ENCODE measurements around the gene CCM2. TPM values are rescaled to one million over a fixed set of nuclear protein-coding genes. Genes with fewer than 3 reads are reported as not detected.

The CCM2 gene
- total and polyA plus RNA-seq, 4 donors, result 25.8 to 48.9 (median 41.6) TPM

Small RNA genes within 50 kb of the gene (small RNA-seq; reads per million reads assigned to genes)
- gene SNORA5A (ENCODE audit: low replicate concordance), result 4.1 reads per million, percentile 94 among the genes with 10 or more reads in this experiment
- gene SNORA5B (ENCODE audit: low replicate concordance), result not detected
- gene SNORA5C (ENCODE audit: low replicate concordance), result 33.7 reads per million, percentile 97 among the genes with 10 or more reads in this experiment

Other genes starting within 250 kb of the CCM2 start
- gene PPIA, start 203.5 kb upstream of the CCM2 start, total RNA-seq, result 1,000 to 10,000 TPM; 1,472 to 1,903 TPM
- gene PPIA, start 203.5 kb upstream of the CCM2 start, polyA plus RNA-seq (ENCODE audit: insufficient read length in 2 of 2), result 1,000 to 10,000 TPM; 1,246 to 1,323 TPM
- 100 to 1,000 TPM; 161 to 264 TPM for gene H2AZ2, start 152.1 kb upstream of the CCM2 start, total RNA-seq
- gene H2AZ2, start 152.1 kb upstream of the CCM2 start, polyA plus RNA-seq (ENCODE audit: insufficient read length in 2 of 2), result 100 to 1,000 TPM; 188 to 232 TPM
- gene PURB, start 114.7 kb upstream of the CCM2 start, total RNA-seq, result 10 to 100 TPM; 18.8 to 48.6 TPM
- 10 to 100 TPM; 21.1 to 25.1 TPM for gene PURB, start 114.7 kb upstream of the CCM2 start, polyA plus RNA-seq (ENCODE audit: insufficient read length in 2 of 2)
- 1 to 10 TPM in 1 of 2 donors, under 1 TPM in 1; 0.55 to 1.4 TPM for gene MYO1G, start 21.2 kb upstream of the CCM2 start, total RNA-seq
- gene MYO1G, start 21.2 kb upstream of the CCM2 start, polyA plus RNA-seq (ENCODE audit: insufficient read length in 2 of 2), result under 1 TPM; 0.48 to 0.56 TPM
- 10 to 100 TPM; 11.8 to 14.1 TPM for gene NACAD, start 88.8 kb downstream of the CCM2 start, total RNA-seq
- gene NACAD, start 88.8 kb downstream of the CCM2 start, polyA plus RNA-seq (ENCODE audit: insufficient read length in 2 of 2), result 10 to 100 TPM; 81.8 to 88.1 TPM
- 10 to 100 TPM; 34.4 to 48.0 TPM for gene TBRG4, start 111.5 kb downstream of the CCM2 start, total RNA-seq
- 10 to 100 TPM; 39.2 to 50.3 TPM for gene TBRG4, start 111.5 kb downstream of the CCM2 start, polyA plus RNA-seq (ENCODE audit: insufficient read length in 2 of 2)
- gene RAMP3, start 157.6 kb downstream of the CCM2 start, total RNA-seq, result 10 to 100 TPM in 1 of 2 donors, 1 to 10 TPM in 1; 8.9 to 11.1 TPM
- 10 to 100 TPM in 1 of 2 donors, 1 to 10 TPM in 1; 9.4 to 12.4 TPM for gene RAMP3, start 157.6 kb downstream of the CCM2 start, polyA plus RNA-seq (ENCODE audit: insufficient read length in 2 of 2)